Effector CD8-positive, alpha-beta T cell (primary cell): ENCODE data around the gene CASR.
"Not testable (repeated sequence)": the region's sequence is repeated elsewhere in the genome, so short reads cannot be mapped to it uniquely, and the experiment has no call there.

ENCODE experiments used
- DNase-seq: peaks from one replicate; lab custom pipeline; 2025; lab: John Stamatoyannopoulos, UW
- total RNA-seq, 4 experiments: gene quantifications; one replicate each; lab custom pipeline; 2026; lab: John Stamatoyannopoulos, UW

The CASR gene
- 0 to 0.12 (median 0.04) reads per million in 4 experiments for total RNA-seq

DNA sequence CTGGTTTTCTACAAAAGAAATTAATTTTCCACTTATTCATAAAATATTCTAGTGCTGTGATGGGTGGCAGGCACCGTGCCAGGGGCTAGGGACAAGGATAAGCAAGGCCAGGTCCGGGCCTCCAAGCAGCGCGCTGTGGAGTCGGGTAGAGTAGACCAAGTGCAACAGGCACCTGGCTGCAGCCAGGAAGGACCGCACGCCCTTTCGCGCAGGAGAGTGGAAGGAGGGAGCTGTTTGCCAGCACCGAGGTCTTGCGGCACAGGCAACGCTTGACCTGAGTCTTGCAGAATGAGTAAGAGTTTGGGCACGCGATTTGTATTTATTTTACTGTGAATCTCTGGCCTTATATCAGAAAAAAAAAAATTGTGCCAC lies at the start of gene CASR:
Gene CASR, plus strand, starts transcription at position 148 of the 372 bp plus-strand sequence. CDS start 70,522 bp downstream, outside the sequence.
- no peak for DNase-seq

DNA sequence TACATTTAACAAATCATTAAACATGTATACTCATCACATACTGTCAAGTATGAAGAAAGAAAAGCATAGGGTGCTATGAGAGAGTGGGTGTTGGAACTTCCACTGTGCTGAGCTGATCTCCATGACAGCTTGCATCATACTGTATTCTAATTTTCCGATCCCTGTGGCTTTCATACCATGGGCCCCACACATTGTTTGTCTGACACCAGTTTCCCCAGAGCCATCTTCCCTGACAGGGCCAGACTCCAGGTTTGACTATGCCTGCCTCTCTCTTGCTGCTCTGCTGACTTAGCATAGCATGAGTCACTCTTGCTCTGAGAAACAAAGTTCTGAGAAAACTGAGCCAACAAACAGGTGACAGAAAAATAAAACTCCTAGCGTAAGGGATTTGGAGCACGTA lies 37.0 kb upstream of the CASR start:
- DNase-seq, result no peak

- no peak for DNase-seq
These were observed 34.4 kb upstream of the CASR start for GRCh38 chr3:122148941-122149627.

DNA sequence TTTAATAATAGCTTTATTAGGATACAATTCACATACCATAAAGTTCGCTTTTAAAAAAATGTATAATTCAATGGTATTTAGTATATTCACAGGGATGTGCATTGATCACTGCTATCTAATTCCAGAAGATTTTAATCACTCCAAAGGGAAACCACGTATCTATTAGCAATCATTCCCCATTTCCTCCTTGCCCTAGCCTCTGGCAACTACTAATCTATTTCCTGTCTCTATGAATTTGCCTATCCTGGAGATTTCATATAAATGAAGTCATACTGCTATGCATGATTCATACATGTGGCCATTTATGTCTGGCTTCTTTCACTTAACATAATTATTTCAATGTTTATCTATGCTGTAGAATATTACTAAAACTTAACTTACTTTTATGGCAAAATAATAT lies 32.0 kb upstream of the CASR start:
- no peak for DNase-seq

GRCh38 chr3:122164983-122165382 lies 18.5 kb upstream of the CASR start:
- DNase-seq, result not testable (repeated sequence)

GRCh38 chr3:122167630-122168029 lies 15.8 kb upstream of the CASR start:
- no peak for DNase-seq

DNA sequence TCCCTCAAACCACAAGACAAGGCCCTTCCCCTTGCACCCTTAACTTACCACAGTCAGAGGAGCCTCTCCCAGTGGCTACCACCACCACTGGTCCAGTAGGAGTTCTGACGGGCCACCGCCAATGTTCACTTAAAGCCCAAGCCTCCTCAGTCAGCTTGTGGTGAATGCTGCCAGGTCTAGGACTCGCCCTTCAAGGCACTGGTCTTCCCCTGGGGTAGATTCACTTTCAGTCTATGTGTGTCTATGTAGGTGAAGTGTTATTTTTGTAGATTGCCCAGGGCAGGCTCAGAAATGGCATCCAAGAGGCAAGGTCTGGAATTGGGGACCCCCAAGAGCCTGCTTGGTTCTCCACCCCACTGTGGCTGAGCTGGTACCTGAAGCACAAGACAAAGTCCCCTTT lies 15.4 kb upstream of the CASR start:
- DNase-seq, result no peak

DNA sequence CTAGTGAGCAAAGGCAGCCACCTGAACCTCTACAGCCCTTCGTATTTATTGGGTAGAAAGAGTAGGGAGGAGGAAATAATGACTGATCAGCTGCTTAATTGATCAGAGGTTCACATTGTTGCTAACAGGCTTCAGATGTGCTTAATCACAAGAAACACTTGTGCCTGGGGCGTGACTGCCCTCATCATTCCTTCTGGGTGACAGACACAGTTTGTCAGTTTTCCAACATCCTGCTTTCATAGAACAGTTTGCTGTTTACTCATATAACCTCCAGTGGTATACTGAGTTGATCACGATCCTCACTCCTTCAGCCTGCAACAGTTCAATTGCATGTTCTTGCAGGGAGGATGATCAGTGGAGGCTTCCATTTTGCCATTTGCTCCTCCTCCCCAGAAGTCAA lies 13.6 kb upstream of the CASR start:
- no peak for DNase-seq

DNA sequence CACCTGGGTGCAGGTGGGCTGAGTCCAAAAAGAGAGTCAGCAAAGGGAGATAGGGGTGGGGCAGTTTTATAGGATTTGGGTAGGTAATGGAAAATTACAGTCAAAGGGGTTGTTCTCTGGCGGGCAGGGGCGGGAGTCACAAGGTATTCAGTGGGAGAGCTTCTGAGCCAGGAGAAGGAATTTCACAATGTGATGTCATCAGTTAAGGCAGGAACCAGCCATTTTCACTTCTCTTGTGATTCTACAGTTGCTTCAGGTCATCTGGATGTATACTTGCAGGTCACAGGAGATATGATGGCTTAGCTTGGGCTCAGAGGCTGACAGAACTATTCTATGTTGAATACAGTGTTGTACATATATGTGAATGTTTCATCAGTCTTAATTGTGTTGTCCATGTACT lies 12.1 kb upstream of the CASR start:
- not testable (repeated sequence) for DNase-seq

DNA sequence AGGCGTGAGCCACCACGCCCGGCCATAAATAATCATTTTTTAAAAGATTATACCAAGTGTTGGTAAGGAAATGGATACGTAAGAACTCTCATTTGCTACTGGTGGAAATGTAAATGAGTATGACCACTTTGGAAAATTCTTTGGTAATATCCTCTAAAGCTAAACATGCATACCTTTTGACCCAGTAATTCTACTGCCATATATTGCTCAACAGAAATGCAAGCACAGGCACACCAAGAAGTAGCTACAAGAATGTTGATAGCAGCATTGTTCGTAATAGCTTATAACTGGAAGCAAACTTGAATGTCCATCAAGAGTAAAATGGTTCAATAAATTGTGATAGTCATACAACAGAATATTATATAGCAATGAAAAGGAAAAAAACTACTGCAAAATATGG lies 4.8 kb upstream of the CASR start:
- no peak for DNase-seq

DNA sequence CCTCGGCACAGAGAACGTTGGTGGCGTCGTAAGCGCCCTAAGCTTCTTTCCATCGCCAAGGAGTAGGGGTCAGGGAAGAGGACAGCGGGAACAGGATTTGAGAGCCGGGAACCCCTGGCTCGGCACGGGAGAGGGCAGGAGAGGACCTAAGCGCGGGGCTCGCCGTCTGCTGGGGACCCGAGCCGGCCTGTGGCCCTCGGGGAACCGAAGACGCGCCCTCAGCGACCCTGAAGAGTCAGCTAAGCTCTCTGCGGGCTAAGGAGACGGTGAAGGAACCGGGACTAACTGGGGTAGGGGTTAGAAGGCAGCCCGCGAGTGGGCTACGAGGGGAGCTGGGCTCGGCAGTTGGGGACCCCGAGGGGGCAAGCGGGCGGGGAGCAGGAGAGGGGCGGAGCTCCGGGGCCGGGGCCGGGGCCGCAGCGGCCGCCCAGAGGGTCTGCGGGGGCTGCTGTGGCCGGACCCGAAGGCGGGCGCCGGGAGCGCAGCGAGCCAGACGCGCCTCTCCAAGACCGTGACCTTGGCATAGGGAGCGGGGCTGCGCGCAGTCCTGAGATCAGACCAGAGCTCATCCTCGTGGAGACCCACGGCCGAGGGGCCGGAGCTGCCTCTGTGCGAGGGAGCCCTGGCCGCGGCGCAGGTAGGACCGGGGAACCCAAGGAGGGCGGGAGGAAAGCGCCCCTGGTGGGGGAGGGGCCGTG lies 574 bp downstream of the CASR start:
- no peak for DNase-seq

DNA sequence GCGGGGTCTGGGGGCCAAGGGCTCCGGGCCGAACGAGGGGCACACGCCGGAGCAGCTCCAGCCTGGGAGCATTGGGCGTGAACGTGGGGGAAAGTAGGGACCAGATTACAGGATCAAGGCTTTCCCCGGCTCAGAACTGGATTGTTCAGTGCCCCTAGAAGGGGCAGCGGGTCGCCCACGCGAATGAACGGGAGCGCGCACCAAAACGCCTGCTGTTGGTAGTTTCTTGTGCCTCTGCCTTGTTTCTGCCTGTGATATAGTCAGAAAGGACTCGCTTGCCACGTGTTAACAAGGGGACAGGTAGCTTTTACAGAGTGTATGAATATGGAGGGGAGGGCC lies 1.1 kb downstream of the CASR start:
- DNase-seq, result no peak

DNA sequence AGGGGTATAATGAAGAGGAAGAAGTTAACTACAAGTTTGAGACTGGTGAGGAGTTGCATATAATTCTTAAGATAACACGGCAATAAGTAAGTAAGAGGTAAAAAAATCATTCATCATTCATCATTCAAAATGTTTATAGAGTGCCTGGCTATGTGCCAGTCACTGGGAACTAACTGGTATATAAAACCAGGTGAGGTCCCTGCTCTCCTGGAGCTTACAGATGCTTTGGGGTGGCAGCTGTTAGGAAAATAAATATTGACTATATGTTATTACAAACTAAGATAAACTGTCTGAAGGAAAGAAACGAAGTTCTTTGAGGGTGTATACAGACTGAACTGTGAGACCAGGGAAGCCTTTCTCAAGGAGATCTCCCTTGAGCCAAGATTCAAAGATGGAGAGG lies 2.9 kb downstream of the CASR start:
- DNase-seq, result no peak

DNA sequence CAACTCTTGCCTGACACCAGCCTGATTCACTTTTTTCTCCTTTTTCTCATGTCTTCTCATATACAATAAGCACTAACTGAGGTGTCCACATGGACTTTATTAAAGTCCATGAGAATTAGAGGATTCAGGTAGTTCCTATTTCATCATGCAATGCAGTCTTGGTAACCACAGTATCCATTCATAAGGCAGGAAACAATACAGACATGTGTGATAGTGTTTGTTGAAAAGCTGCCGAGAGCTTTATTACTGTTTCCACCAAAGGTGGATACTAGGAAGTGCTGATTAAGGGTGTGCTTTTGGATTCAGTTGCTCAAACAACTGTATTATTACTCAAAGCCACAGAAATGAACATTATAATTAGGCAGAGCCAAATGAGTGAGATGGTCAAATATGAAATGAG lies 5.3 kb downstream of the CASR start:
- no peak for DNase-seq

GRCh38 chr3:122189357-122189756 lies 5.9 kb downstream of the CASR start:
- DNase-seq, result no peak

- DNase-seq, result no peak
These were observed 7.1 kb downstream of the CASR start for GRCh38 chr3:122190525-122190924.

GRCh38 chr3:122198966-122199365 lies 15.5 kb downstream of the CASR start:
- DNase-seq, result no peak

GRCh38 chr3:122199552-122199951 lies 16.1 kb downstream of the CASR start:
- DNase-seq, result no peak

DNA sequence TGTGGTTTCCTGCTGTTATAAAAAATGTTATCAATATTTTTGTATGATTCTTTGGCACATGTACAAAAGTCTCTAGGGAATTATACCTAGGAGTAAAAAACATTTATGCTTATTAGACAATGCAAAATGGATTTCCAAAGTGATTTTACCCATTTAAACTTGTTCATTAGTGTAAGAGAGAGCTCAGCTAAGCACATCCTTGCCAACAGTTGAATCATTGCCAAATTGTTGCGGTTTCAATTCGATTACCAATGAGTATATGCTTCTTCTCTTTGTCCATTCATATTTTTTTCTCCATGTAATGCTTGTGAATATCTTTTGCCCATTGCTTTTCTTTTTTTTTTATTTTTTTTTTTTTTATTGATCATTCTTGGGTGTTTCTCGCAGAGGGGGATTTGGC lies 17.2 kb downstream of the CASR start:
- DNase-seq, result no peak

- not testable (repeated sequence) for DNase-seq
These were observed 18.0 kb downstream of the CASR start for GRCh38 chr3:122201476-122201875.

- no peak for DNase-seq
These were observed 25.1 kb downstream of the CASR start for GRCh38 chr3:122208579-122208978.

- no peak for DNase-seq
These were observed 30.2 kb downstream of the CASR start for GRCh38 chr3:122213650-122214049.

- no peak for DNase-seq
These were observed 31.2 kb downstream of the CASR start for GRCh38 chr3:122214711-122215110.
